Activated naive CD8-positive, alpha-beta T cell treated with anti-CD3 and anti-CD28 coated beads for 36 hours (primary cell): ENCODE measurements around the gene NBEA. TPM values are rescaled to one million over a fixed set of nuclear protein-coding genes. Genes with fewer than 3 reads are reported as not detected.
"Not testable (repeated sequence)": the region's sequence is repeated elsewhere in the genome, so short reads cannot be mapped to it uniquely, and the experiment has no call there.

Experiments used
- DNase-seq: peaks from one replicate; pipeline ENCODE4 v3.0.0; 2021
- H3K27ac Mint-ChIP-seq: one replicate; pipeline ENCODE4 v1.8.0; 2022; ENCODE audit warnings: mild to moderate bottlenecking, moderate library complexity, mixed read lengths
- H3K27me3 Mint-ChIP-seq: one replicate; pipeline ENCODE4 v1.8.0; 2022; ENCODE audit warnings: mild to moderate bottlenecking, mixed read lengths
- H3K36me3 Mint-ChIP-seq: one replicate; pipeline ENCODE4 v1.8.0; 2021; ENCODE audit warnings: mild to moderate bottlenecking, mixed read lengths
- H3K4me1 Mint-ChIP-seq: one replicate; pipeline ENCODE4 v1.8.0; 2021; ENCODE audit warnings: mixed read lengths
- H3K4me3 Mint-ChIP-seq: one replicate; pipeline ENCODE4 v1.8.0; 2022; ENCODE audit warnings: mild to moderate bottlenecking, moderate library complexity, mixed read lengths
- H3K9me3 Mint-ChIP-seq: one replicate; pipeline ENCODE4 v1.8.0; 2022; ENCODE audit warnings: mixed read lengths
- total RNA-seq, 2 experiments: library from RNA; stranded (reverse); gene quantifications; one replicate each; pipeline ENCODE4 v1.2.3, GENCODE V29; 2021

NBEA gene
- total RNA-seq, 2 experiments from 2014 or later = 0.39 to 0.42 TPM

- peaks cover 45% of the 10 kb centered on the region for H3K36me3 Mint-ChIP-seq
- H3K27me3 Mint-ChIP-seq = no peaks in the 10 kb centered on the region
- no peaks in the 10 kb centered on the region for H3K4me1 Mint-ChIP-seq
- H3K27ac Mint-ChIP-seq = no peak overlapping the region
- no peak for DNase-seq
- H3K4me3 Mint-ChIP-seq = no peak overlapping the region
- H3K9me3 Mint-ChIP-seq = peaks cover 46% of the 10 kb centered on the region
Measured at GRCh38 chr13:34988330-34988791, 46.3 kb downstream of the NBEA start.

GRCh38 chr13:34990399-34991214 is 48.5 kb downstream of the NBEA start:
- DNase-seq = no peak
- H3K36me3 Mint-ChIP-seq = peaks cover 41% of the 10 kb centered on the region
- H3K4me1 Mint-ChIP-seq = no peaks in the 10 kb centered on the region
- no peaks in the 10 kb centered on the region for H3K27me3 Mint-ChIP-seq
- no peak overlapping the region for H3K27ac Mint-ChIP-seq
- peaks cover 38% of the 10 kb centered on the region for H3K9me3 Mint-ChIP-seq
- no peak overlapping the region for H3K4me3 Mint-ChIP-seq

GRCh38 chr13:34993470-34993869 is 51.4 kb downstream of the NBEA start:
- H3K4me1 Mint-ChIP-seq = no peaks in the 10 kb centered on the region
- no peaks in the 10 kb centered on the region for H3K27me3 Mint-ChIP-seq
- H3K9me3 Mint-ChIP-seq = peaks cover 27% of the 10 kb centered on the region
- DNase-seq = no peak
- no peak overlapping the region for H3K4me3 Mint-ChIP-seq
- H3K36me3 Mint-ChIP-seq = peaks cover 28% of the 10 kb centered on the region
- no peak overlapping the region for H3K27ac Mint-ChIP-seq

GRCh38 chr13:35003734-35004133 is 61.7 kb downstream of the NBEA start:
- H3K4me1 Mint-ChIP-seq, H3K27ac Mint-ChIP-seq, H3K9me3 Mint-ChIP-seq, H3K36me3 Mint-ChIP-seq, H3K4me3 Mint-ChIP-seq, H3K27me3 Mint-ChIP-seq, DNase-seq: not testable (repeated sequence)

DNA sequence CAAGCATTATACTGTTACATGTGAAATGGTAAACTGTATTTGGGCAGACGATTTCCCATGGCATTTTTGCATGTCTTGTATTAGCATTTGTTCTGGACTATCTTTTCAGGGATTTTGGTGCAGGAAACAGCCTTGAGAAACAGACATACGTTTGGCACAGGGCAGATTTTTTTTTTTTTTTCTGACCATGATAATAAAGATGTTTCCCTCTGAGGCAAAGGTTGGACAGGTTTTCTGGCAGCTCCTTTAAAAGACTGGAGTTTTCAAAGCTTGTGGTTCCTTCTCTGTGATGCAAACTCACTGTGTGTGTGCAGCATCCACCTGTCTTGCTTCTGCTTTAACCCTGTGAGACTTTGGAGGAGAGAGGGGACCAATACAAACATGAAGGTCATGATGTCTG is 63.0 kb downstream of the NBEA start:
- Mint-ChIP-seq H3K27ac (no peak overlapping the region), H3K27me3 (no peaks in the 10 kb centered on the region), H3K9me3 (peaks cover 5% of the 10 kb centered on the region), H3K4me1 (peaks cover 2% of the 10 kb centered on the region), H3K36me3 (peaks cover 1% of the 10 kb centered on the region), H3K4me3 (no peak overlapping the region)
- DNase-seq = no peak

DNA sequence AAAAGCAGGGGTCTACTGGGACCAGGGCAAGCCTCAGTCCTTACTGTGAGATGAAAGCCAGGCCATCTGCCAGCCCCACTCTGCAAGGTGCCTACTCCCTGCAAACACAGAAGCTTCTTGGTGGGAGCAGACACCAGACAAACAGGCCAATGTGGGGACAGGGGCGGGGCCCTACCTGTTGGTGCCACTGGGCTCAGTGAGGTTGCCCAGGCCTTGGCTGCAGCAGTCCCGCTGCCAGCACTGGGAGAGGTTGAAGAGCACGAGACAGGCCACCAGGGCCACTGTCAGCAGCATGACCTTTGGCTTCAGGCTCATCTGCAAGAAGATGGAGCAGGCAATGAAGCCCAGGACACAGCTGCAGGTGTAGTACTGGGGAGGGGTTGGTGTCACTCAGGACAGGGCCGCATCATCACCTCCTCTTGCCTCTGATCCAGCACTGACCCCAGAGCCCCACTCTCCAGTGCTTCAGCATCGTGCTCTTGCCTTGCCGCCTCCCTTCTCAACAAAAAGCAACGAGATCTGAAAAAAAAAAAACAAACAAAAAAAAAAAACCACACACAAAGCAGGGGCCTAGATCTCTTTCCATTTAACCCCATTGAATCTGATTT is 72.6 kb downstream of the NBEA start:
- Mint-ChIP-seq H3K27ac (no peak overlapping the region), H3K36me3 (no peaks in the 10 kb centered on the region), H3K4me3 (no peak overlapping the region)

GRCh38 chr13:35016362-35017112 is 74.5 kb downstream of the NBEA start:
- DNase-seq = no peak
- no peaks in the 10 kb centered on the region for H3K27me3 Mint-ChIP-seq
- H3K4me1 Mint-ChIP-seq = peaks cover 10% of the 10 kb centered on the region
- H3K36me3 Mint-ChIP-seq = peaks cover 6% of the 10 kb centered on the region
- no peak overlapping the region for H3K27ac Mint-ChIP-seq
- no peak overlapping the region for H3K4me3 Mint-ChIP-seq
- peaks cover 7% of the 10 kb centered on the region for H3K9me3 Mint-ChIP-seq

More for the DNA sequence above, 72.6 kb downstream of the NBEA start:
- Mint-ChIP-seq H3K27me3 (no peaks in the 10 kb centered on the region), H3K9me3 (peaks cover 2% of the 10 kb centered on the region), H3K4me1 (peaks cover 10% of the 10 kb centered on the region)
- no peak for DNase-seq

GRCh38 chr13:35025314-35025713 is 83.2 kb downstream of the NBEA start:
- Mint-ChIP-seq H3K4me1 (no peaks in the 10 kb centered on the region), H3K9me3 (peaks cover 40% of the 10 kb centered on the region), H3K27me3 (no peaks in the 10 kb centered on the region), H3K36me3 (peaks cover 24% of the 10 kb centered on the region), H3K4me3 (no peak overlapping the region), H3K27ac (no peak overlapping the region)
- DNase-seq = no peak

DNA sequence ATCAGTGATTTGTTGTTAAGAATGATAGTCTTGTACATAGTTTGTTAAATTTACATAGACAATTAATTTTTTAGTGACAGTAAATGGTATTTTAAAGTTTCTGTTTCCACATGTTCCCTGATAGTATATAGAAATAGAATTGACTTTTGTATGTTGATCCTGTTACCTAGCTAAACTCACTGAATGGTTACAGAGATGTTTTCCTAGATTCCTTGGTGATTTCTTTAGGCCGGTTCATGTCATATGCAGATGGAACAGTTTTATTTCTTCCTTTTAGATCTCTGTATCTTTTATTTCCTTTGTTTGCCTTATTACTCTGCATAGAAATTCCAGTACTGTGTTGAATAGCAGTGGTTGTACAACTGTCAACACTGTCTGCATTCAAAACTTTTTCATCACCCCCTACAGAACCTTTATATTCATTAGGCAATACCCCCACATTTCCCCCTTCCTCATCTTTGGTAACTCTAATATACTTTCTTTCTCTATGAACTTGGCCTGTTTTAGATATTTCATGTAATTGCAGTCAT is 86.3 kb downstream of the NBEA start:
- no peaks in the 10 kb centered on the region for H3K27me3 Mint-ChIP-seq
- no peak for DNase-seq
- peaks cover 33% of the 10 kb centered on the region for H3K36me3 Mint-ChIP-seq
- H3K27ac Mint-ChIP-seq = no peak overlapping the region
- no peak overlapping the region for H3K4me3 Mint-ChIP-seq
- H3K9me3 Mint-ChIP-seq = peaks cover 42% of the 10 kb centered on the region
- no peaks in the 10 kb centered on the region for H3K4me1 Mint-ChIP-seq

GRCh38 chr13:35039012-35039411 is 96.9 kb downstream of the NBEA start:
- Mint-ChIP-seq H3K4me1 (no peaks in the 10 kb centered on the region), H3K27me3 (no peaks in the 10 kb centered on the region), H3K36me3 (peaks cover 11% of the 10 kb centered on the region), H3K4me3 (no peak overlapping the region), H3K9me3 (peaks cover 9% of the 10 kb centered on the region), H3K27ac (no peak overlapping the region)
- DNase-seq = no peak

- Mint-ChIP-seq H3K36me3 (peaks cover 8% of the 10 kb centered on the region), H3K27ac (no peak overlapping the region), H3K27me3 (no peaks in the 10 kb centered on the region), H3K9me3 (no peaks in the 10 kb centered on the region), H3K4me3 (no peak overlapping the region), H3K4me1 (no peaks in the 10 kb centered on the region)
- no peak for DNase-seq
Measured at GRCh38 chr13:35046587-35046986, 104.5 kb downstream of the NBEA start.

DNA sequence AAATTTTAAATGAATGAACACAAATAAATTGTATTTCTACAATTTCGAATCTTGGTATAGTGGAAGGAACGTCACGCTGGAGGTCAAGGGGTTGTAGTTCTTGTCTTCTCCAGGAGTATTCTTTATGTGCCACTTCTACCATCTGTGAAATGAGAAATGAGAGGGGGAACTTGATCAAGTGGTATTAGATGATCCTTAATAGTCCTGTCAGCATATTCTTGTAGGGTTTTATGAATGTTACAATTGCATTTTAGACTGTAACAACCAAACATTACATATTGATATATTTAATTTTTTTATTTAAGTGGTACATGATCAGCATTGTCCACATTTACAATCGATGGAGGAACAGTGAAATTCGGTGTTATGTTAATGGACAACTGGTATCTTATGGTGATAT is 113.6 kb downstream of the NBEA start:
- no peaks in the 10 kb centered on the region for H3K27me3 Mint-ChIP-seq
- no peaks in the 10 kb centered on the region for H3K4me1 Mint-ChIP-seq
- no peak for DNase-seq
- H3K36me3 Mint-ChIP-seq = peaks cover 5% of the 10 kb centered on the region
- H3K4me3 Mint-ChIP-seq = no peak overlapping the region
- no peak overlapping the region for H3K27ac Mint-ChIP-seq
- H3K9me3 Mint-ChIP-seq = no peaks in the 10 kb centered on the region

GRCh38 chr13:35057858-35058257 is 115.8 kb downstream of the NBEA start:
- Mint-ChIP-seq H3K4me1 (no peaks in the 10 kb centered on the region), H3K27me3 (no peaks in the 10 kb centered on the region), H3K4me3 (no peak overlapping the region), H3K9me3 (no peaks in the 10 kb centered on the region), H3K36me3 (peaks cover 5% of the 10 kb centered on the region), H3K27ac (no peak overlapping the region)
- DNase-seq = no peak

GRCh38 chr13:35058585-35058984 is 116.5 kb downstream of the NBEA start:
- not testable (repeated sequence) for H3K4me1 Mint-ChIP-seq, DNase-seq, H3K9me3 Mint-ChIP-seq, H3K4me3 Mint-ChIP-seq, H3K36me3 Mint-ChIP-seq, H3K27ac Mint-ChIP-seq, H3K27me3 Mint-ChIP-seq

DNA sequence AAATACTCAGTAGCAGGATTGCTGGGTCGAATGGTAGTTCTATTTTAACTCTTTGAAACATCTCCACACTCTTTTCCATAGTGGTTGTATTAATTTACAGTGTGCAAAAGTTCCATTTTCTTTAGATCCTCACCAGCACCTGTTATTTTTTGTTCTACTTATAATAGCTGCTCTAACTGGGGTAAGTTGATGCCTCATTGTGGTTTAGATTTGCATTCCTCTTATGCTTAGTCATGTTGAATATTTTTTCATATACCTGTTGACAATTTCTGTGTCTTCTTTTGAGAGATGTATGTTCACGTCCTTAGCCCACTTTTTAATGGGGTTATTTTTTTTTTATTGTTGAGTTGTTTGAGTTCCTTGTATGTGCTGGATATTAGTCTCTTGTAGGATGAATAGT is 144.6 kb downstream of the NBEA start:
- no peak for DNase-seq
- peaks cover 22% of the 10 kb centered on the region for H3K36me3 Mint-ChIP-seq
- no peak overlapping the region for H3K27ac Mint-ChIP-seq
- H3K9me3 Mint-ChIP-seq = peaks cover 20% of the 10 kb centered on the region
- H3K27me3 Mint-ChIP-seq = no peaks in the 10 kb centered on the region
- no peaks in the 10 kb centered on the region for H3K4me1 Mint-ChIP-seq
- no peak overlapping the region for H3K4me3 Mint-ChIP-seq
